ENCODE results near the gene GIMAP6. TPM values are rescaled to one million over a fixed set of nuclear protein-coding genes. Genes with fewer than 3 reads are reported as not detected.

Gene GIMAP6
- total RNA-seq, 2 donors from 2014 or later: 15.8 to 21.5 TPM

DNA sequence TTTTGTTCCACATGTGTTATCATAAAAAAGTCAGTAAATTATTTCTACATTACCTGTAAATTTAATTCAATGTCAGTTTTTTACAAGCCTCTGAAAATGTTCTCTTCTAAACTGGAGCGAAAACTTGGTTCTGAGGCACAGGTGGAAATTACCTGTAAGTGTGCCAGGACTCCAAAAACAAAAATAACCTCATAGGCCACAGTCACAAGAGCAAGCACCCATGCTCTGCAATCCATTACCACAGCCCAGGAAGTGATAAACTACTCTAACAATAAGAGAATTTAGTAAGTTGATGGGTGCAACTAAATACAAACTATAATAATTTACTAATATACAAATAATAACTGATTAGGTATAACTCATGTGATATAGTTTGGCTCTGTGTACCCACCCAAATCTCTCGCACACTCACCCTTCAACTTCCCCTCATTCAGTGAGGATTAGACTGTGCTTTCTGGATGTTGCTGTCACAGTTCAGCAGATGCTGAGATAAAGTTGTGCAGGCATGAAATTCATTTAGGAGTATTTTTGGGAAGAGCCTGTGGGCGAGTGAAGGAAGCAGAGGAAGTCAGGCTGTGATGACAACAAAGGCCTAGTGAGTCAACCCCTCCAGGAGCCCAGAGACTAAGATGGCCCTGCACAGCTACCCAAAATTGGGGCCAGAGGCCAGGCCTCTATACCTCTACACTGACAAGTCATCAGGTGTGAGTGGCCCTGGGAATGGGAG, 16.3 kb upstream of the GIMAP6 start:
- Histone ChIP-seq H3K27ac (no peak overlapping the region), H3K36me3 (no peaks in the 10 kb centered on the region), H3K27me3 (no peaks in the 10 kb centered on the region), H3K9me3 (no peaks in the 10 kb centered on the region), H3K4me1 (no peaks in the 10 kb centered on the region), H3K4me3 (no peak overlapping the region)
- TF ChIP-seq, protein P1, sequence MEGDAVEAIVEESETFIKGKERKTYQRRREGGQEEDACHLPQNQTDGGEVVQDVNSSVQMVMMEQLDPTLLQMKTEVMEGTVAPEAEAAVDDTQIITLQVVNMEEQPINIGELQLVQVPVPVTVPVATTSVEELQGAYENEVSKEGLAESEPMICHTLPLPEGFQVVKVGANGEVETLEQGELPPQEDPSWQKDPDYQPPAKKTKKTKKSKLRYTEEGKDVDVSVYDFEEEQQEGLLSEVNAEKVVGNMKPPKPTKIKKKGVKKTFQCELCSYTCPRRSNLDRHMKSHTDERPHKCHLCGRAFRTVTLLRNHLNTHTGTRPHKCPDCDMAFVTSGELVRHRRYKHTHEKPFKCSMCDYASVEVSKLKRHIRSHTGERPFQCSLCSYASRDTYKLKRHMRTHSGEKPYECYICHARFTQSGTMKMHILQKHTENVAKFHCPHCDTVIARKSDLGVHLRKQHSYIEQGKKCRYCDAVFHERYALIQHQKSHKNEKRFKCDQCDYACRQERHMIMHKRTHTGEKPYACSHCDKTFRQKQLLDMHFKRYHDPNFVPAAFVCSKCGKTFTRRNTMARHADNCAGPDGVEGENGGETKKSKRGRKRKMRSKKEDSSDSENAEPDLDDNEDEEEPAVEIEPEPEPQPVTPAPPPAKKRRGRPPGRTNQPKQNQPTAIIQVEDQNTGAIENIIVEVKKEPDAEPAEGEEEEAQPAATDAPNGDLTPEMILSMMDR (IDR thresholded peaks at IDR 0.05): no peak
- DNase-seq (ENCODE audit: low spot score): no peak

DNA sequence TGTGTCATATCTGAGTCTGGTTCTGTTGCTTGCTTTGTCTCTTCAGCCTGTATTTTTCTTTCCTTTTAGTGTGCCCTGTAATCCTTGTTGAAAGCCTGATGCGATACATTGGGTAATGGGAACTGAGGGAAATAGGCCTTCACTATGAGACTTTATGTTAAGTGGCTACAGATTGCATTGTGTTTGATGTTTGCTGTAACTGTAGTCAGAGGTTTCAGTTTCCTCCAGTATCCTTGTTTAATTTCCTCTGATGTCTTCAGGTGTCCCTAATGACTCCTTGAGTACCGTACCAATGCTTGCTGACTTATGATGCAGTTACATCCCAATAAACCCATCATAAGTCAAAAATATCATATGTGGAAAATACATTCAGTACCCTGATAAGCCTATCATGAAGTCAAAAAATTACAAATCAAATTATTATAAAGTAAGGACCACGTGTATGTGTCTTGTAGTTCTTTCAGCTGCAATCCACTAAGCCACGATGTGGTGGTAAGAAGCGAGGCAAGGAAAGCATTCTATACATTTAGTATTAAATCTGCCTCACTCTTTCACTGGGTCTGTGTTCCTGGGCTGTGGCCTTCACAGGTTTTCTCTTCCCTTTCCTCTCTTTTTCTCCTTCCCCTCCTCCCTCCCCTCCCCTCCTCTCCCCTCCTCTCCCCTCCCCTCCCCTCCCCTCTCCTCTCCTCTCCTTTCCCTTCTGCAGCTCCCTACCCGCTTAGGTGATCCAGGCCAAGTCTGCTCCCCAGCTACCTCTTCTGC, 13.3 kb upstream of the GIMAP6 start:
- H3K9me3 ChIP-seq: no peaks in the 10 kb centered on the region
- no peak overlapping the region for H3K27ac ChIP-seq
- no peaks in the 10 kb centered on the region for H3K36me3 ChIP-seq
- H3K4me3 ChIP-seq: no peak overlapping the region
- TF ChIP-seq, protein P1 (IDR thresholded peaks at IDR 0.05): no peak
- H3K27me3 ChIP-seq: no peaks in the 10 kb centered on the region
- H3K4me1 ChIP-seq: no peaks in the 10 kb centered on the region
- DNase-seq (ENCODE audit: low spot score): no peak

DNA sequence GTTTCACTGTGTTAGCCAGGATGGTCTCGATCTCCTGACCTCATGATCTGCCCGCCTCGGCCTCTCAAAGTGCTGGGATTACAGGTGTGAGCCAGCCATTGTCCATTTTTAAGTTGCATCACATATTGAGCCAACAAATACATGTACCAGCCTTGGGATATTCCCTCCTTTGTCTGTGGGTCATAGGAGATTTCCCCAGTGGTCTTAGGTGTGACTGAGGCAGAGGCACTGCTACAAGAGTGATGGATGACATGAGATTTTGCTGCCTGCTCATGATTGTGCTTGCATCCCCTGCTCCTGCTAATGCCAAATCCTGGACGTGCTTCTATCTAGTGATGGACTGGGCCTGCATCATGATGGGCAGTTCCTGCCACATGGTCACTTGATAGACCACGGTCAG, 10.7 kb upstream of the GIMAP6 start:
- H3K4me3 ChIP-seq: no peak overlapping the region
- TF ChIP-seq, protein P1 (IDR thresholded peaks at IDR 0.05): no peak
- no peak for DNase-seq (ENCODE audit: low spot score)
- H3K36me3 ChIP-seq: no peaks in the 10 kb centered on the region
- no peaks in the 10 kb centered on the region for H3K27me3 ChIP-seq
- H3K27ac ChIP-seq: no peak overlapping the region
- H3K4me1 ChIP-seq: no peaks in the 10 kb centered on the region
- peaks cover 0 to 6% of the 10 kb centered on the region in 2 donors for H3K9me3 ChIP-seq

DNA sequence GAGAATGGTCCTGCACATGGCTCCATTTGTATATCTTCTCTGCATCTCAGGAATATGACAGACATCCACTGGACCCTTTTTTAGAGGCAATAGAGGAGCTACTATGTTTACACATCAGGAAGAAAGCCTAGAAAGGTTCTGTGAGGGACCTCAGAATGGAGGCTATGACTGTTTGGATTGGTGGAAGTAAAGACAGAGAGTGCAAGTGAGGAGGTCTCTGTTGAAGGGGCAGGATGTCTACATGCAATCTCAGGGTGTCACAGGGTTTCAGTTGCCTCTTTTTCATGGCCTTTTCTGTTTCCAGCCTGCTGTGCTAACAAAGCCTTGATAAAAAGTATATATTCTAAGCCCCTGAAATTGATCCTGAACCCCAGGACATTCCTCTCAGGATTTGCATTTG, 9.7 kb upstream of the GIMAP6 start:
- Histone ChIP-seq H3K4me1 (no peaks in the 10 kb centered on the region), H3K27ac (no peak overlapping the region), H3K9me3 (peaks cover 0 to 6% of the 10 kb centered on the region in 2 donors), H3K4me3 (no peak overlapping the region), H3K36me3 (no peaks in the 10 kb centered on the region), H3K27me3 (no peaks in the 10 kb centered on the region)
- TF ChIP-seq, protein P1 (IDR thresholded peaks at IDR 0.05): no peak
- no peak for DNase-seq (ENCODE audit: low spot score)

DNA sequence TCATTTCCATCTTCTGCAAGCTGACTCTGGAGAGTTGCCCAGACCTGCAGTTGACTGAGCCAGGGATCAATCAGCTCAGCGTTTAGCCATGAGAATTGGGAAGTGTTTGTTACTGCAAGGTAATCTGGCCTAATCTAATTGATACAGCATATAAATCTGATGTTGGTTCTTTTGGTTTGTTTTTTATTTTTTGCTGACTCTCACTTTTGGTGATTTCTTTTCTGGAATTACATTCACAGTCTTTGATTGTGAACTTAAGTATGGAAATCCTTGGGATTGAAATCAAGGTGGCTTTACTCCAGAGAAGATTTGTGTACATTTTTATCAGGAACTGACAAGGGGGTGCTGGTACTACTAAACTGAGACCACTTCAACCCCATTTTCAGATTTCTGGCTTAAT, 1.7 kb upstream of the GIMAP6 start:
- H3K36me3 ChIP-seq: no peaks in the 10 kb centered on the region
- H3K27ac ChIP-seq: peak overlapping the region in 1 of 2 donors; percentile 31

More for the DNA sequence above, 1.7 kb upstream of the GIMAP6 start:
- Histone ChIP-seq H3K27me3 (no peaks in the 10 kb centered on the region), H3K4me1 (peaks cover 0 to 30% of the 10 kb centered on the region in 2 donors), H3K9me3 (peaks cover 0 to 5% of the 10 kb centered on the region in 2 donors), H3K4me3 (no peak overlapping the region)
- TF ChIP-seq, protein P1 (IDR thresholded peaks at IDR 0.05): no peak
- DNase-seq (ENCODE audit: low spot score): no peak
